Retinal pigment epithelial cell (primary cell): Measurements from ENCODE around the gene MGMT.

Source experiments
- DNase-seq: peaks from one replicate; pipeline ENCODE4 v3.0.0-alpha.2; 2010; ENCODE audit warnings: low read depth
- H3K4me3 ChIP-seq: 2 replicates; pipeline ENCODE4 v1.5.1; 2011; ENCODE audit warnings: mild to moderate bottlenecking, low read length, control low read depth, moderate library complexity
- CTCF ChIP-seq: conservative IDR thresholded peaks from 2 replicates; pipeline ENCODE4 v1.5.1; 2011; ENCODE audit warnings: low read depth, low read length, control low read depth, inconsistent platforms

MGMT gene

GRCh38 chr10:129466703-129467358 is at the start of gene MGMT:
Gene MGMT, plus strand, starts transcription at chr10:129467241.
- peak; percentile 29 for DNase-seq
- peak within 1 kb of the TSS; percentile 76 for H3K4me3 ChIP-seq
- no peak for TF ChIP-seq CTCF

- DNase-seq: no peak
- no peak for TF ChIP-seq CTCF
- no peak overlapping the region for H3K4me3 ChIP-seq
Observed at GRCh38 chr10:129417870-129418269, 49.2 kb upstream of the MGMT start.

DNA sequence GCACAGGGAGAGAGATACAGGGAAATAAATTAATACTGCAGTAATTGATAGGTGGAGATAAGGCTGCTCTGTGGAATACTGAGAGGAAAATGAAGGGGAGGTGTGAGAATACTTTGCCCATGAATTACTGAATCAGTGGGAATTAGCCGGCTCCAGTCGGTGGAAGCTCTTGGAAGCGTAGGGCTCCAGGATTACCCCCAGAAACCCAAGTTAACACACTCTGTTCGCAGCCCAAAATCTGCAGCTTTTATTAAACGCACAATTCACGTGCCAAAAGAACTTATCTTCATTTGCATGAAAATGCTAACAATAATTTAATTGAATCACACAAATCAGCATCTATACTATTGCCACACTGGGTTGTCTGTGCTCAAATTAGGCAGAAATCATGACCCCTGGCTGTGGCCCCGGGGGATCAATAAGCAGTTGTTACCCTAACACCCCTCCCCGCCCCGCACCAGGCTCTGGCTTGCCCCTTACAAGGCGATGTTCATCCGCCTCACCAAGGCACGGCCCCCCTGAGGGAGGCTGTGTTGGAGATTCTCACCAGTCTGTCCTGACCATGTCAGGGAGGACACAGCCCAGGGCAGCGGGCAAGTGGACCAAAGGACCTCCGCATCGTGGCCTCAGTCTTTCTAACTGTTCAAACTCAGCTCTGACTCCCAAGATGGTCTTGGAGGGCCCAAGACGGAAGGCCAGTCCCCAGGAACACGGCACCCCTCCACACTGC is 48.4 kb upstream of the MGMT start:
- DNase-seq: no peak
- TF ChIP-seq CTCF: no peak

GRCh38 chr10:129419397-129419796 is 47.6 kb upstream of the MGMT start:
- H3K4me3 ChIP-seq: no peak overlapping the region
- TF ChIP-seq CTCF: no peak
- DNase-seq: no peak

More for the DNA sequence above, 48.4 kb upstream of the MGMT start:
- no peak overlapping the region for H3K4me3 ChIP-seq

DNA sequence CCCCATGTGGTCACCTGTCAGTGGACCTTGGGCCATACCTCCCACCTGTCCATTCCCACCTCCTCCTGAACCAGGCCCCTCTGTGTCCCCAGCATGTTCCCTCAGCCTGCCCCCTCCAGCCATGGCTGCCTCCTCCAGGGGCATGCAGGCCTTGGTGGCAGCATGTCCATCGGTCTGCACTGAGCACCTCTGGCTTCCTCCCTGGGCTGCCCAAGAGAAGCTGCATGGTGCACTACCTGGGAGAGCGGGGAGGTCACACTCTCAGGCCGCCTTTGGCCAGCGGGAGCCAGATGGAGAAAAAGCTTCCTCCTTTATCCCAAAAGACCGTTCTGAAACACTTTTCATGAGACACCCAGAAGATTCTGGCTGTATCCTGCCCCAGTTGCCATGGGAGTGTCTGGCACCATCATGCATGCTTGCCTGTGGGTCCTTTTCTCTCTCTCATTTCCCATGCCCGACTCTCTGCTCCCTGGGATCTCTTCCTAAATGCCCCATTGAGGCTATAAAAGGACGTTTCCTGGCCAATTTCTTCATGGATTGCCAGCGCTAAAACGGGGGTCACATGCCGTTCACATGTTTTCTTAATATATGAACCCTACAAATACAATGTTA is 45.5 kb upstream of the MGMT start:
- no peak for TF ChIP-seq CTCF
- no peak overlapping the region for H3K4me3 ChIP-seq
- no peak for DNase-seq

DNA sequence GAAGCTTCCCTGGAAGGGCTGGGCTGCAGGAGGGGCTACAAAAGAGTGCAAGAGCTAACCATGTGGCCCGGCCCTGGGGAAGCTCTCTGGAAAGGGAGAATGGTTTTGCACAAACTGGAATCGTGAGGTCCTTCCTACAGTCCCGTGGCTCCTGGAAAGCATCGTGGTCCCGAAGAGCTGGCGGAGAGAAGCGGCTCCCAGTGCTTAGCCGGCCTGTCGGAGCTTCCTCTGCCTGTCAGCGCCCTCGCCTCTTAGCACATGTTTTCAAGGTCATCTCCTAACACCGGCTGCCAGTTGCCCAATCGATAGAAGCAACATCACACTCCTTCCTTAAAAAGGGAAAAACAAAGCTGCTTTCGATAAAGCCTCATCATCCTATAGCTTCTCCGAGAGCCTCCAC is 42.1 kb upstream of the MGMT start:
- no peak for DNase-seq
- TF ChIP-seq CTCF: no peak
- H3K4me3 ChIP-seq: no peak overlapping the region
